ENCODE results near the gene ABCA2.

The ABCA2 gene

GRCh38 chr9:136978865-136979544 lies 49.0 kb downstream of the ABCA2 start:
- TF ChIP-seq, protein P1, sequence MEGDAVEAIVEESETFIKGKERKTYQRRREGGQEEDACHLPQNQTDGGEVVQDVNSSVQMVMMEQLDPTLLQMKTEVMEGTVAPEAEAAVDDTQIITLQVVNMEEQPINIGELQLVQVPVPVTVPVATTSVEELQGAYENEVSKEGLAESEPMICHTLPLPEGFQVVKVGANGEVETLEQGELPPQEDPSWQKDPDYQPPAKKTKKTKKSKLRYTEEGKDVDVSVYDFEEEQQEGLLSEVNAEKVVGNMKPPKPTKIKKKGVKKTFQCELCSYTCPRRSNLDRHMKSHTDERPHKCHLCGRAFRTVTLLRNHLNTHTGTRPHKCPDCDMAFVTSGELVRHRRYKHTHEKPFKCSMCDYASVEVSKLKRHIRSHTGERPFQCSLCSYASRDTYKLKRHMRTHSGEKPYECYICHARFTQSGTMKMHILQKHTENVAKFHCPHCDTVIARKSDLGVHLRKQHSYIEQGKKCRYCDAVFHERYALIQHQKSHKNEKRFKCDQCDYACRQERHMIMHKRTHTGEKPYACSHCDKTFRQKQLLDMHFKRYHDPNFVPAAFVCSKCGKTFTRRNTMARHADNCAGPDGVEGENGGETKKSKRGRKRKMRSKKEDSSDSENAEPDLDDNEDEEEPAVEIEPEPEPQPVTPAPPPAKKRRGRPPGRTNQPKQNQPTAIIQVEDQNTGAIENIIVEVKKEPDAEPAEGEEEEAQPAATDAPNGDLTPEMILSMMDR (IDR thresholded peaks at IDR 0.05; ENCODE audit: insufficient read depth, low read length, poor library complexity, severe bottlenecking) = no peak
- DNase-seq (ENCODE audit: extremely low read depth, insufficient read length) = no peak

DNA sequence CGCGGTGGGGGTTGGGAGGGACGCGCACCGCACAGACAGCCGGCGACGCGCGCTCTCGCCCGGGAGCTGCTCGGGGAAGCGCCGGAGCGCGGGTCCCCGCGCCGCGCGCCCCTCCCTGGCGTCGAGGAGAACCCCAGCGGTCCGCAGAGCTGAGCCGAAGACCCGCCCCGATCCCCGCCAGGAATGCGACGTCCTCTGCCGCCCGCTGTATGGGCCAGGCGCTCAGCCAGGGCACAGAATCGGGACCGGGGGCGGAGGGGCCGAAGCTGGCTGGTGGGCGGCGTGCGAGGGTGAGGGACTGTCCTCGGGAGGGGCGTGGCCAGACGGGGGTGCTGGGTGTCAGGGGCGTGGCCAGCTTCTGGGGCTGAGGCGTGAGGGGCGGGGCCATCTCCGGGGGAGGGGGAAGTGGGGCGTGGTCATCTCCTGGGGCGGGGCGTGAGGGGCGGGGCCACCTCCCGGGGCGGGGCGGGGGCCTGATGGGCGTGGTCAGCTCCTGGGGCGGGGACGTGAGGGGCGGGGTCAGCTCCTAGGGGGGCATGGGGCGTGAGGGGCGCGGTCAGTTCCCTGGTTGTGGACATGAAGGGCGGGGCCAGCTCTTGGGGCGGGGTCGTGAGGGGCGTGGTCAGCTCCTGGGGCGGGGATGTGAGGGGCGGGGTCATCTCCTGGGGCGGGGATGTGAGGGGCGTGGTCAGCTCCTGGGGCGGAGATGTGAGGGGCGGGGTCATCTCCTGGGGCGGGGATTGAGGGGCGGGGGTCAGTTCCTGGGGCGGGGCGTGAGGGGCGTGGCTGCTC lies 49.8 kb downstream of the ABCA2 start:
- Histone ChIP-seq H3K36me3 (ENCODE audit: control insufficient read depth, insufficient read depth, low read length) (no peaks in the 10 kb centered on the region), H3K4me3 (replicated peaks; ENCODE audit: low read depth, low read length) (no peak overlapping the region), H3K27me3 (replicated peaks; ENCODE audit: control insufficient read depth, insufficient read depth, low read length) (peaks cover 2% of the 10 kb centered on the region; the same call in 1 of the 2 replicates)
- TF ChIP-seq, protein P1 (IDR thresholded peaks at IDR 0.05; ENCODE audit: insufficient read depth, low read length, poor library complexity, severe bottlenecking) = no peak
- DNase-seq (ENCODE audit: extremely low read depth, insufficient read length) = no peak

More at GRCh38 chr9:136978865-136979544, 49.0 kb downstream of the ABCA2 start:
- H3K36me3 ChIP-seq (ENCODE audit: control insufficient read depth, insufficient read depth, low read length) = no peaks in the 10 kb centered on the region
- no peak overlapping the region for H3K4me3 ChIP-seq (replicated peaks; ENCODE audit: low read depth, low read length)
- H3K27me3 ChIP-seq (replicated peaks; ENCODE audit: control insufficient read depth, insufficient read depth, low read length) = peaks cover 2% of the 10 kb centered on the region; the same call in 1 of the 2 replicates

- Histone ChIP-seq H3K4me3 (replicated peaks; ENCODE audit: low read depth, low read length) (no peak overlapping the region), H3K27me3 (replicated peaks; ENCODE audit: control insufficient read depth, insufficient read depth, low read length) (peaks cover 2% of the 10 kb centered on the region; the same call in 1 of the 2 replicates), H3K36me3 (ENCODE audit: control insufficient read depth, insufficient read depth, low read length) (no peaks in the 10 kb centered on the region)
- TF ChIP-seq, protein P1 (IDR thresholded peaks at IDR 0.05; ENCODE audit: insufficient read depth, low read length, poor library complexity, severe bottlenecking) = no peak
- DNase-seq (ENCODE audit: extremely low read depth, insufficient read length) = no peak
Observed at GRCh38 chr9:136977649-136978072, 50.4 kb downstream of the ABCA2 start.

DNA sequence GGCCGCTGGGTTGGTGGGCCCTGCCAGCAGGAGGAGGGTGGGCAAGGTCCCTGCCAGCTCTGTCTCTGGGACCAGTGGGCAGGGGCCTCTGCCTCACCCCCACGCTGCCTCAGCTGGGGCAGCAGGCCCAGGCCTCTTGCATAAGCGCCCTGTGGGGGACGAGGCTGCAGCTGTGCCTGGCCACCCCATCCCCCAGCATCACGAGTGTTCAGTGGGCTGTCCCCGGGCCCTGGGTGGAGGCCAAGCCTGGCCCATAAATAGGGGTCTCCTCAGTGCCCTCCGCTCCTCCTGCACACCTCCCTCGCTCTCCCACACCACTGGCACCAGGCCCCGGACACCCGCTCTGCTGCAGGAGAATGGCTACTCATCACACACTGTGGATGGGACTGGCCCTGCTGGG lies 50.8 kb downstream of the ABCA2 start, which contains the start of gene PTGDS:
Gene PTGDS, plus strand, starts transcription at position 282 of the 400 bp plus-strand sequence. Its CDS starts 75 bp downstream, at position 357.
- Histone ChIP-seq H3K4me3 (replicated peaks; ENCODE audit: low read depth, low read length) (no peak within 1 kb of the TSS), H3K27me3 (replicated peaks; ENCODE audit: control insufficient read depth, insufficient read depth, low read length) (peaks cover 2% of the 10 kb centered on the region; the same call in 1 of the 2 replicates), H3K36me3 (ENCODE audit: control insufficient read depth, insufficient read depth, low read length) (no peaks in the 10 kb centered on the region)
- TF ChIP-seq, protein P1 (IDR thresholded peaks at IDR 0.05; ENCODE audit: insufficient read depth, low read length, poor library complexity, severe bottlenecking) = no peak
- no peak for DNase-seq (ENCODE audit: extremely low read depth, insufficient read length)

DNA sequence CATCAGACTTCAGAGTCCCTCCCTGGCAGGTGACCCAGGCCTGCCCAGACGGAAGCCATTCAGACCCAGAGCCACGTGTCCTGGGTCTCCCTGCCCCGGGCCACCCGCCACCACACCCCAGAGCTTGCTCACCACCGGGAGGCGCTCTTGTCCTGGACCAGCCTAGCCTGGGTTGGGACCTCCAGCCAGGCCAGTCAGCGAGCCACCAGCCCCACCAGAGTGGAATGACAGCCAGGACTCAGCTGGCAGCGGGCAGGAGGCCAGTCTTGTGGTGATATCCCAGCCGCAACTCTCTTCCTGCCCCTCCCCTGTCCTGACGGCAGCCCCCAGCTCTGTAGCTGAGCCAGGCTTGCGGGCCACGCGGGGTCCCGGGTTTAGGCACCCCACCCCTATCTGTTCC lies 52.4 kb downstream of the ABCA2 start:
- Histone ChIP-seq H3K4me3 (replicated peaks; ENCODE audit: low read depth, low read length) (no peak overlapping the region), H3K27me3 (replicated peaks; ENCODE audit: control insufficient read depth, insufficient read depth, low read length) (peaks cover 2% of the 10 kb centered on the region; the same call in 1 of the 2 replicates), H3K36me3 (ENCODE audit: control insufficient read depth, insufficient read depth, low read length) (no peaks in the 10 kb centered on the region)
- DNase-seq (ENCODE audit: extremely low read depth, insufficient read length) = no peak
- TF ChIP-seq, protein P1 (IDR thresholded peaks at IDR 0.05; ENCODE audit: insufficient read depth, low read length, poor library complexity, severe bottlenecking) = peak; percentile 23

Data from GM06990 (cell line).